GM12878 (cell line): Measurements from ENCODE around the gene PCDHA7. TPM values are rescaled to one million over a fixed set of nuclear protein-coding genes. Genes with fewer than 3 reads are reported as not detected.

ENCODE experiments used
- ATAC-seq: fragments of 200-7000 bp; cut with Tn5 transposase; 3 replicates; pipeline ENCODE4 v1.9.1; 2020; ENCODE audit warnings: mild to moderate bottlenecking, moderate library complexity
- BruUV-seq: library from RNA; stranded (reverse); fragments of 400-500 nt; replicated peaks from 2 replicates; lab custom pipeline; 2021; lab: Mats Ljungman, UMichigan
- CTCF ChIA-PET: fragments of 300-600 bp; sonication (Branson Sonifier 250); formaldehyde crosslinking; extraction: SDS; loops from one replicate; lab custom pipeline; 2021; ENCODE audit warnings: inconsistent platforms; lab: Yijun Ruan, JAX
- POLR2A ChIA-PET: fragments of 350-600 bp; formaldehyde crosslinking; extraction: SDS; loops from one replicate; lab custom pipeline; 2021; ENCODE audit warnings: inconsistent platforms; lab: Charles Lee
- RAD21 ChIA-PET: fragments of 300-600 bp; sonication (Branson Sonifier 250); formaldehyde crosslinking; loops from one replicate; lab custom pipeline; 2023; ENCODE audit warnings: antibody characterized with exemption; ENCODE audit not compliant: unreplicated experiment; lab: Charles Lee
- SMC1A ChIA-PET: fragments of 300-600 bp; sonication (Branson Sonifier 250); formaldehyde crosslinking; loops from one replicate; lab custom pipeline; 2023; ENCODE audit not compliant: unreplicated experiment, uncharacterized antibody; lab: Charles Lee
- DNase-seq: peaks from one replicate; pipeline ENCODE4 v3.0.0-alpha.2; 2011; ENCODE audit warnings: low read depth, low spot score
- FAIRE-seq: peaks from 3 replicates; lab custom pipeline; 2011; peaks lifted over from hg19 to GRCh38; lab: Jason Lieb, UNC
- H2AFZ ChIP-seq: 2 replicates; pipeline ENCODE4 v1.6.0; 2011; ENCODE audit warnings: low read depth, low read length, control low read depth; ENCODE audit not compliant: control insufficient read depth
- H3K27ac ChIP-seq: 2 replicates; pipeline ENCODE4 v1.5.1; 2011; ENCODE audit warnings: control low read depth; ENCODE audit not compliant: control insufficient read depth, insufficient read depth
- H3K27me3 ChIP-seq, 2 experiments: replicated peaks in 1 of 2; 2 replicates each; pipeline versions ENCODE4 v1.6.0 to v1.6.1; 2011; ENCODE audit warnings: low read length in 1 of 2; ENCODE audit not compliant: control insufficient read depth in 2 of 2, insufficient read depth in 2 of 2
- H3K36me3 ChIP-seq, 2 experiments: 2 replicates each; pipeline ENCODE4 v1.5.1; 2011; ENCODE audit warnings: low read length in 1 of 2; ENCODE audit not compliant: control insufficient read depth in 2 of 2, insufficient read depth in 2 of 2
- H3K4me1 ChIP-seq: 2 replicates; pipeline ENCODE4 v1.6.1; 2011; ENCODE audit warnings: mild to moderate bottlenecking, low read length, moderate library complexity, mixed read lengths; ENCODE audit not compliant: control insufficient read depth, insufficient read depth
- H3K4me2 ChIP-seq: 2 replicates; pipeline ENCODE4 v1.6.0; 2011; ENCODE audit warnings: control low read depth; ENCODE audit not compliant: control insufficient read depth, insufficient read depth
- H3K4me3 ChIP-seq: fragments of 200-600 bp; sonication (generic); 2 replicates; pipeline ENCODE4 v1.5.1; 2016
- H3K79me2 ChIP-seq: 2 replicates; pipeline ENCODE4 v1.6.0; 2011; ENCODE audit warnings: low read length; ENCODE audit not compliant: control insufficient read depth, insufficient read depth
- H3K9ac ChIP-seq: 2 replicates; pipeline ENCODE4 v1.8.0; 2011; ENCODE audit warnings: low read length, control low read depth, mixed read lengths; ENCODE audit not compliant: control insufficient read depth, insufficient read depth
- H3K9me3 ChIP-seq: replicated peaks from 3 replicates; pipeline ENCODE4 v1.5.1; 2011; ENCODE audit warnings: mild to moderate bottlenecking, low read length; ENCODE audit not compliant: control insufficient read depth, insufficient read depth
- H4K20me1 ChIP-seq: 2 replicates; pipeline ENCODE4 v1.6.0; 2011; ENCODE audit not compliant: control insufficient read depth, insufficient read depth
- ATF3 ChIP-seq: IDR thresholded peaks from 2 replicates; pipeline ENCODE4 v1.6.1; 2011; ENCODE audit warnings: low read depth, mild to moderate bottlenecking, low read length, moderate library complexity, borderline replicate concordance; ENCODE audit errors: extremely low read depth
- CHD2 ChIP-seq: IDR thresholded peaks from 2 replicates; pipeline ENCODE4 v1.6.1; 2011; ENCODE audit warnings: low read depth, low read length, improper control_type of control experiment, borderline replicate concordance
- CHD4 ChIP-seq: fragments of 200-600 bp; sonication (generic); IDR thresholded peaks from 2 replicates; pipeline ENCODE4 v1.6.1; 2016; ENCODE audit warnings: mild to moderate bottlenecking
- ESRRA ChIP-seq: IDR thresholded peaks from 2 replicates; pipeline ENCODE4 v1.6.1; 2012; ENCODE audit warnings: mild to moderate bottlenecking, low read length, improper control_type of control experiment
- KDM1A ChIP-seq: fragments of 200-600 bp; sonication (generic); IDR thresholded peaks from 2 replicates; pipeline ENCODE4 v1.6.1; 2016; ENCODE audit warnings: borderline replicate concordance
- NR2F1 ChIP-seq: fragments of 450-650 bp; conservative IDR thresholded peaks from 2 replicates; pipeline ENCODE4 v1.6.1; 2017; ENCODE audit warnings: mild to moderate bottlenecking
- POLR2AphosphoS5 ChIP-seq: IDR thresholded peaks from 2 replicates; pipeline ENCODE4 v1.6.1; 2011; ENCODE audit warnings: mild to moderate bottlenecking, low read length, inconsistent platforms
- ZBED1 ChIP-seq: IDR thresholded peaks from 2 replicates; pipeline ENCODE4 v1.6.1; 2016; ENCODE audit warnings: borderline replicate concordance
- whole genome bisulfite sequencing: methylation state at CpG from one replicate; pipeline ENCODE4 v1.1.6; 2016; ENCODE audit warnings: low lambda C conversion rate; ENCODE audit not compliant: insufficient replicate concordance, insufficient coverage; ENCODE audit errors: missing lambda C conversion rate; 5-methylcytosine and 5-hydroxymethylcytosine counted together
- in situ Hi-C: fragments of 300-500 bp; cut with MboI; formaldehyde crosslinking; loops from 9 replicates; pipeline ENCODE4 v1.14.3; 2018; ENCODE audit warnings: mixed read lengths
- intact Hi-C: fragments of 100-400 bp; cut with micrococcal nuclease; formaldehyde crosslinking; loops from one replicate; pipeline ENCODE4 v1.14.2; 2022; ENCODE audit not compliant: unreplicated experiment
- polyA plus RNA-seq, 11 experiments: library from polyadenylated mRNA; depleted of rRNA in 4 of 11; unstranded in 6 of 11; stranded (reverse) in 5 of 11; fragments of >200 nt; fragmentation: Nextera tagmentation in 4 of 11; fragmentation: Illumina TruSeq in 1 of 11; extraction: Ambion mirVana in 4 of 11; extraction: Trizol in 1 of 11; gene quantifications; 1 replicate in 1 of 11; 2 replicates in 10 of 11; pipeline versions ENCODE4 v1.2.1 to v1.2.3, GENCODE V29; 2011 to 2016; ENCODE audit warnings: inconsistent platforms in 2 of 11, missing spikeins in 2 of 11, low read depth in 1 of 11
- total RNA-seq, 4 experiments: library from RNA; depleted of rRNA in 3 of 4; stranded (reverse); fragments of >200 nt in 3 of 4; fragmentation: Illumina TruSeq in 1 of 4; extraction: Trizol in 1 of 4; gene quantifications; 2 replicates each; pipeline versions ENCODE4 v1.2.1 to v1.2.3, GENCODE V29; 2013 to 2021
- TF ChIP-seq, protein P1 (sequence below): IDR thresholded peaks from 2 replicates; pipeline ENCODE4 v1.6.1; 2011; ENCODE audit warnings: mild to moderate bottlenecking, low read depth, low read length, moderate library complexity; ENCODE audit not compliant: insufficient replicate concordance

Gene PCDHA7
- total and polyA plus RNA-seq, 10 of the 15 experiments (the other 5 are each of a cell fraction or from before 2014, with no cell fraction given): 0.05 to 0.06 TPM; not detected in 8

GRCh38 chr5:140883373-140883772 is 49.3 kb downstream of the PCDHA7 start:
- H3K4me1 ChIP-seq: no peaks in the 10 kb centered on the region
- CTCF ChIA-PET: no interaction called here
- no peak for FAIRE-seq

DNA sequence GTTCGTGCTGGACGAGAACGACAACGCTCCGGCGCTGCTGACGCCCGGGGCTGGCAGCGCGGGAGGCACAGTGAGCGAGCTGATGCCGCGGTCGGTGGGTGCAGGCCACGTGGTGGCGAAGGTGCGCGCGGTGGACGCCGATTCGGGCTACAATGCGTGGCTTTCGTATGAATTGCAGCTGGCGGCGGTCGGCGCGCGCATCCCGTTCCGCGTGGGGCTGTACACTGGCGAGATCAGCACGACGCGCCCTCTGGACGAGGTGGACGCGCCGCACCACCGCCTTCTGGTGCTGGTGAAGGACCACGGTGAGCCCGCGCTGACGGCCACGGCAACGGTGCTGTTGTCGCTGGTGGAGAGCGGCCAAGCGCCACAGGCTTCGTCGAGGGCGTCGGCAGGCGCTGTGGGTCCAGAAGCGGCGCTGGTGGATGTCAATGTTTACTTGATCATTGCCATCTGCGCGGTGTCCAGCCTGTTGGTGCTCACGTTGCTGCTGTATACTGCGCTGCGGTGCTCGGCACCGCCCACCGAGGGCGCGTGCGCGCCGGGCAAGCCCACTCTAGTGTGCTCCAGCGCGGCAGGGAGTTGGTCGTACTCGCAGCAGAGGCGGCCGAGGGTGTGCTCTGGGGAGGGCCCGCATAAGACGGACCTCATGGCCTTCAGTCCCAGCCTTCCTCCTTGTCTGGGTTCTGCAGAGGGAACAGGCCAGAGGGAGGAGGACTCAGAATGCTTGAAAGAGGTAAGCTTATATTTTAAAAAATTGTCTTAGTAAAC is 50.0 kb downstream of the PCDHA7 start:
- FAIRE-seq: no peak

More at GRCh38 chr5:140883373-140883772, 49.3 kb downstream of the PCDHA7 start:
- RAD21 ChIA-PET: no interaction called here
- H3K9me3 ChIP-seq: peaks cover 2% of the 10 kb centered on the region; the same call in 1 of the 3 replicates
- no peak overlapping the region for H3K27ac ChIP-seq
- no peak for DNase-seq
- H3K79me2 ChIP-seq: no peaks in the 10 kb centered on the region
- no peaks in the 10 kb centered on the region for H4K20me1 ChIP-seq
- POLR2A ChIA-PET: no interaction called here
- WGBS: 90% methylated on average over 33 of the region's 41 CpGs
- TF ChIP-seq CHD4: no peak
- TF ChIP-seq ESRRA: no peak
- no peak for TF ChIP-seq ATF3
- TF ChIP-seq KDM1A: no peak
- ATAC-seq: no peak
- SMC1A ChIA-PET: no interaction called here
- H3K36me3 ChIP-seq: no peaks in the 10 kb centered on the region
- intact Hi-C loops: no loop called here
- no peak overlapping the region for H3K9ac ChIP-seq
- H3K27me3 ChIP-seq: no peaks in the 10 kb centered on the region
- BruUV-seq: no TSS peak
- no peak overlapping the region for H2AFZ ChIP-seq
- H3K4me3 ChIP-seq: no peak overlapping the region
- no peak overlapping the region for H3K4me2 ChIP-seq
- in situ Hi-C loops: no loop called here

More for the DNA sequence above, 50.0 kb downstream of the PCDHA7 start:
- POLR2A ChIA-PET: no interaction called here
- TF ChIP-seq POLR2AphosphoS5: no peak
- no peak for TF ChIP-seq NR2F1
- TF ChIP-seq, protein P1, sequence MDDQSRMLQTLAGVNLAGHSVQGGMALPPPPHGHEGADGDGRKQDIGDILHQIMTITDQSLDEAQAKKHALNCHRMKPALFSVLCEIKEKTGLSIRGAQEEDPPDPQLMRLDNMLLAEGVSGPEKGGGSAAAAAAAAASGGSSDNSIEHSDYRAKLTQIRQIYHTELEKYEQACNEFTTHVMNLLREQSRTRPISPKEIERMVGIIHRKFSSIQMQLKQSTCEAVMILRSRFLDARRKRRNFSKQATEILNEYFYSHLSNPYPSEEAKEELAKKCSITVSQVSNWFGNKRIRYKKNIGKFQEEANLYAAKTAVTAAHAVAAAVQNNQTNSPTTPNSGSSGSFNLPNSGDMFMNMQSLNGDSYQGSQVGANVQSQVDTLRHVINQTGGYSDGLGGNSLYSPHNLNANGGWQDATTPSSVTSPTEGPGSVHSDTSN: no peak
- no peak for TF ChIP-seq ZBED1
- TF ChIP-seq CHD2: no peak
- TF ChIP-seq, all 136 proteins: peak for 0
- Histone ChIP-seq H3K9me3 (peaks cover 2% of the 10 kb centered on the region; the same call in 1 of the 3 replicates), H3K9ac (no peak overlapping the region), H3K36me3 (no peaks in the 10 kb centered on the region), H3K4me2 (no peak overlapping the region), H3K27ac (no peak overlapping the region), H3K4me1 (no peaks in the 10 kb centered on the region), H3K27me3 (no peaks in the 10 kb centered on the region), H3K4me3 (no peak overlapping the region), H2AFZ (no peak overlapping the region), H3K79me2 (no peaks in the 10 kb centered on the region), H4K20me1 (no peaks in the 10 kb centered on the region)
- ATAC-seq: no peak
- WGBS: 86% methylated on average over 57 of the region's 79 CpGs
- RAD21 ChIA-PET: no interaction called here
- CTCF ChIA-PET: no interaction called here
- in situ Hi-C loops: no loop called here
- no TSS peak for BruUV-seq
- DNase-seq: no peak
- SMC1A ChIA-PET: no interaction called here
- intact Hi-C loops: no loop called here
